Ascending aorta (tissue), 2 donors: ENCODE data around the gene POLE. TPM values are rescaled to one million over a fixed set of nuclear protein-coding genes. Genes with fewer than 3 reads are reported as not detected.

Experiments used
- DNase-seq, 2 donors: peaks; one replicate each; pipeline ENCODE4 v3.0.0-alpha.2; 2019; ENCODE audit warnings: low spot score in 2 of 2
- H3K27ac ChIP-seq, 2 donors: fragments of 200-600 bp; sonication (generic); one replicate each; pipeline ENCODE4 v1.5.1; 2016 to 2017; ENCODE audit warnings: mild to moderate bottlenecking in 1 of 2
- H3K27me3 ChIP-seq: fragments of 200-600 bp; sonication (generic); one replicate; pipeline ENCODE4 v1.5.1; 2017
- H3K36me3 ChIP-seq, 2 donors: fragments of 200-600 bp; sonication (generic); one replicate each; pipeline ENCODE4 v1.5.1; 2016
- H3K4me1 ChIP-seq, 2 donors: fragments of 200-600 bp; sonication (generic); one replicate each; pipeline ENCODE4 v1.5.1; 2016 to 2017; ENCODE audit warnings: mild to moderate bottlenecking in 1 of 2
- H3K4me3 ChIP-seq, 2 donors: fragments of 200-600 bp; sonication (generic); one replicate each; pipeline ENCODE4 v1.5.1; 2016 to 2017; ENCODE audit warnings: mild to moderate bottlenecking in 1 of 2
- H3K9me3 ChIP-seq, 2 donors: fragments of 200-600 bp; sonication (generic); one replicate each; pipeline ENCODE4 v1.5.1; 2016
- intact Hi-C: fragments of 100-400 bp; cut with DNase I; formaldehyde crosslinking; loops from one replicate; pipeline ENCODE4 v1.15.1; 2023
- total RNA-seq: library from RNA; depleted of rRNA; stranded (reverse); fragments of >200 nt; gene quantifications from one replicate; pipeline ENCODE4 v1.1.0, GENCODE V29; 2016
- TF ChIP-seq, protein P1 (sequence below), 3 experiments: fragments of 200-600 bp in 2 of 3; fragments of 450-650 bp in 1 of 3; sonication (generic) in 2 of 3; IDR thresholded peaks; one replicate each; pipeline ENCODE4 v1.5.1; 2016 to 2019; ENCODE audit warnings: antibody characterized with exemption in 3 of 3, mild to moderate bottlenecking in 1 of 3, moderate library complexity in 1 of 3

POLE gene
- total RNA-seq, 1 donor from 2014 or later, result 115 TPM

DNA sequence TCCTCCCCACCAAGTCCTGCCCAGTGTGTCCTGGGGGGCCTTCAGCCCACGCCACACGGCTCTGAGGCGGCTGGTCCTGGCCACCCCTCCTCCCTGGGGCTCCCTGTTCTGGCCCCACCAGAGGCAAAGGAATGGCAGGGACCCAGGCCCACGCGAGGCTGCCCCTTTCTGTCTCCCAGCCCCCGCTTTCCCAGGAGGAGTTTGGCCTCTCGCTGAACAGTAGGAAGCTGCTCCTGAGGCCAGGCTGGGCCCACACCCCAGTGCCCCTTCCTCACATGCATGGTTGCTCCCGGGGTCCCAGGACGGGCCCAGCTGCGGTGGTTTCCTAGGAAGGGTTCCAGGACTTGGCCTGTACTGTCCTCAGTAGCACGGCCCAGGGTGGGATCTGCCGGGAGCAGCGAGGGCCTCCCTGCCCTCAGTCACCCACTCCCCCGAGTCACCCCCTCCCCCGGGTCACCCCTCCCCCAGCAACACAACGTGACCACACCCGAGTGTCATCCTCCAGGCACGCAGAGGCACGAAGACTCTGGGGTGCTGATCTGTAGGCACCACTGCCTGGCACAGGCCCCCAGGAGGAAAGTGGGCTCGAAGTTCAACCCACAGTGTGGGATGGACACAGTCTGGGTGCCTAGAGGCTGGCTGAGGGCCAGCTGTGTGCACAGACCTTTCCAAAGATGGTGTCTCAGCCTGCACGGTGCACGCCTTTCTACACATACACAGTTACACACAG, 109.8 kb downstream of the POLE start:
- Histone ChIP-seq H3K9me3 (no peaks in the 10 kb centered on the region), H3K36me3 (peaks cover 49 to 68% of the 10 kb centered on the region in 2 donors), H3K4me3 (no peak overlapping the region), H3K27ac (no peak overlapping the region), H3K4me1 (no peaks in the 10 kb centered on the region), H3K27me3 (no peaks in the 10 kb centered on the region)
- intact Hi-C loops, result no loop called here
- no peak for DNase-seq
- TF ChIP-seq, protein P1, sequence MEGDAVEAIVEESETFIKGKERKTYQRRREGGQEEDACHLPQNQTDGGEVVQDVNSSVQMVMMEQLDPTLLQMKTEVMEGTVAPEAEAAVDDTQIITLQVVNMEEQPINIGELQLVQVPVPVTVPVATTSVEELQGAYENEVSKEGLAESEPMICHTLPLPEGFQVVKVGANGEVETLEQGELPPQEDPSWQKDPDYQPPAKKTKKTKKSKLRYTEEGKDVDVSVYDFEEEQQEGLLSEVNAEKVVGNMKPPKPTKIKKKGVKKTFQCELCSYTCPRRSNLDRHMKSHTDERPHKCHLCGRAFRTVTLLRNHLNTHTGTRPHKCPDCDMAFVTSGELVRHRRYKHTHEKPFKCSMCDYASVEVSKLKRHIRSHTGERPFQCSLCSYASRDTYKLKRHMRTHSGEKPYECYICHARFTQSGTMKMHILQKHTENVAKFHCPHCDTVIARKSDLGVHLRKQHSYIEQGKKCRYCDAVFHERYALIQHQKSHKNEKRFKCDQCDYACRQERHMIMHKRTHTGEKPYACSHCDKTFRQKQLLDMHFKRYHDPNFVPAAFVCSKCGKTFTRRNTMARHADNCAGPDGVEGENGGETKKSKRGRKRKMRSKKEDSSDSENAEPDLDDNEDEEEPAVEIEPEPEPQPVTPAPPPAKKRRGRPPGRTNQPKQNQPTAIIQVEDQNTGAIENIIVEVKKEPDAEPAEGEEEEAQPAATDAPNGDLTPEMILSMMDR (IDR thresholded peaks at IDR 0.05), result no peak

DNA sequence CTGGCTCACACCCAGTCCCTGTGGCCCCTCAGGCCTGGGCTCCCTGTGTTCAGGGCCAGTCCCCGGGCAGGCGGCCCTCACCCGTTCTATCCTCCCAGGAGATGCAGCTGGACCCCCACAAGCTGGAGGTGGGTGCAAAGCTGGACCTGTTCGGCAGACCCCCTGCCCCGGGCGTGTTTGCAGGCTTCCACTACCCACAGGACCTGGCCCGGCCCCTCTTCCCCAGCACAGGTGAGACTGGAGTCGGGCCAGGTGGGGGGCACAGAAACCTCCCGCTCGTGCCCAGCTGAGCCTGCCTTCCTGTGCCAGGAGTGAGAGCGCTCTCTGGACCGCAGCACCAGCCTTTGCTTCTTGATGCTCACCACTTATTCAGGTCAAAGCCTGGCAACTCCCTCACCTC, 110.4 kb downstream of the POLE start:
- Histone ChIP-seq H3K27me3 (no peaks in the 10 kb centered on the region), H3K4me3 (no peak overlapping the region), H3K27ac (no peak overlapping the region), H3K4me1 (no peaks in the 10 kb centered on the region), H3K9me3 (no peaks in the 10 kb centered on the region), H3K36me3 (peaks cover 52 to 67% of the 10 kb centered on the region in 2 donors)
- DNase-seq, result no peak
- intact Hi-C loops, result no loop called here
- TF ChIP-seq, protein P1 (IDR thresholded peaks at IDR 0.05), result no peak

DNA sequence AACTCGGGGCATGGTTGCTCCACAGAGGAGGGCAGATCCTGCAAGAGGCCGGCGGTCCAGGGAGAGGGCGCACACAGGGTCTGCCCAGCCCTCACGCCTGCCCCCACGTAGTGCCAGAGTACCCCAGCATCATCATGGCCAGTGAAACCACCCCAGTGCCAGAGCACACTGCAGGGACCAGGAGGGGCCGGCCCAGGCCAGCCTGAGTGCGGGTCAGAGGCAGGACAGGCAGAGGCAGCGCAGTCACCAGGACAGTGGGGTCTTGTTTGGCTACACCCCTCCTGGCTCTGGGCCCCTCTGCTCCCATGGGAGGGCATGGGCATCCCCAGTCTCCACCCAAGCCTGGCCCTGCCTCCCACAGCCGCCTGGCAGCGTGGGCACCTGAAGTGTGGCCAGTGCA, 111.5 kb downstream of the POLE start:
- no peak overlapping the region for H3K27ac ChIP-seq
- TF ChIP-seq, protein P1 (IDR thresholded peaks at IDR 0.05), result no peak
- DNase-seq, result no peak
- no peaks in the 10 kb centered on the region for H3K9me3 ChIP-seq
- H3K4me1 ChIP-seq, result no peaks in the 10 kb centered on the region
- intact Hi-C loops, result no loop called here
- H3K4me3 ChIP-seq, result no peak overlapping the region
- no peaks in the 10 kb centered on the region for H3K27me3 ChIP-seq
- peaks cover 44 to 65% of the 10 kb centered on the region in 2 donors for H3K36me3 ChIP-seq

DNA sequence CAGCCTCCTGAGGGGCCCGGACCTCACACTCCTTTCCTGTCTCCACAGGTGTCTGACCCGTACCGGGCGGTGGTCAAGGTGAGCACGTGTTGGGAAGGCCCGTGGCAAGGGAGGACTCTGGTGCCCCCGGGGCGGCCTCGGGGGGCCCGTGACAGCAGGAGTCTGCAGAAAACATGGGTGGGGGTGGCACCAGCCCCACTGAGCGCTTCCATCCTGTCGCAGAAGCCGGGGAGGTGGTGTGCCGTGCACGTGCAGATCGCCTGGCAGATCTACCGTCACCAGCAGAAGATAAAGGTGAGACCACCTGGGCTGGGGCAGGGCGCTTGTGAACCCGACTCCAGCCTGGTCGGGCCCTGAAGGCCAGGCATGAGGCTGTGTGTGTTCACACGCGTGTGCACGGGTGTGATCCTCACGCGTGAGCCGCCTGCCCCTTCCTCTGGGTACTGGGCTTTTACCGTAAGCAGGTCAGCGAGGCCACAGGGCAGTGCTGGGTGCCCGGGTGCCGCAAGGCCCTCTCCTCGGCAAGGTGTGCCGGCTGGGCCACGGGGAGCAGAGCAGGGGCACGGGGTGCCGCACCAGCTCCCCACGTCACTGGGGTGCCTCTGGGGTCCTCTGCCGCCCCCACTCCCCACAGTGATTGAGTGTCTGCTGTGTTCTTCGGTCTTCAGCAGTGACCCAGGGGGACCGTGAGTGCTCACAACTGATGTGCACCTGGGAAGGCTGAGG, 112.7 kb downstream of the POLE start:
- H3K27me3 ChIP-seq, result no peaks in the 10 kb centered on the region
- no peaks in the 10 kb centered on the region for H3K4me1 ChIP-seq
- peaks cover 46 to 64% of the 10 kb centered on the region in 2 donors for H3K36me3 ChIP-seq
- no peaks in the 10 kb centered on the region for H3K9me3 ChIP-seq
- intact Hi-C loops, result no loop called here
- H3K4me3 ChIP-seq, result no peak overlapping the region
- TF ChIP-seq, protein P1 (IDR thresholded peaks at IDR 0.05), result no peak
- no peak for DNase-seq
- H3K27ac ChIP-seq, result no peak overlapping the region

Other genes with a start within 250 kb of the POLE start
- 40.7 TPM for gene FBRSL1, start 197.2 kb downstream of the POLE start, total RNA-seq
- gene LRCOL1, start 76.8 kb downstream of the POLE start, total RNA-seq, result not detected
- not detected for gene P2RX2, start 68.6 kb downstream of the POLE start, total RNA-seq
- 18.8 TPM for gene PXMP2, start 245 bp upstream of the POLE start, total RNA-seq
- 41.2 TPM for gene PGAM5, start 23.5 kb upstream of the POLE start, total RNA-seq
- gene ANKLE2, start 74.5 kb upstream of the POLE start, total RNA-seq, result 54.2 TPM
- gene GOLGA3, start 141.5 kb upstream of the POLE start, total RNA-seq, result 173 TPM
- gene CHFR, start 200.3 kb upstream of the POLE start, total RNA-seq, result 7.9 TPM